Umbilical cord (tissue), 2 donors: ENCODE data around the gene IRF3. TPM values are rescaled to one million over a fixed set of nuclear protein-coding genes. Genes with fewer than 3 reads are reported as not detected.
A peak's percentile ranks its signal among the peaks of the same experiment; 100 is the strongest.

Experiments used
- DNase-seq: peaks from one replicate; pipeline ENCODE4 v3.0.0-alpha.2; 2015; ENCODE audit warnings: low spot score
- total RNA-seq: library from RNA; depleted of rRNA; stranded (reverse); fragments of >200 nt; gene quantifications from one replicate; pipeline ENCODE4 v1.2.3, GENCODE V29; 2014; ENCODE audit warnings: low replicate concordance; ENCODE audit not compliant: insufficient read depth

Gene IRF3, protein sequence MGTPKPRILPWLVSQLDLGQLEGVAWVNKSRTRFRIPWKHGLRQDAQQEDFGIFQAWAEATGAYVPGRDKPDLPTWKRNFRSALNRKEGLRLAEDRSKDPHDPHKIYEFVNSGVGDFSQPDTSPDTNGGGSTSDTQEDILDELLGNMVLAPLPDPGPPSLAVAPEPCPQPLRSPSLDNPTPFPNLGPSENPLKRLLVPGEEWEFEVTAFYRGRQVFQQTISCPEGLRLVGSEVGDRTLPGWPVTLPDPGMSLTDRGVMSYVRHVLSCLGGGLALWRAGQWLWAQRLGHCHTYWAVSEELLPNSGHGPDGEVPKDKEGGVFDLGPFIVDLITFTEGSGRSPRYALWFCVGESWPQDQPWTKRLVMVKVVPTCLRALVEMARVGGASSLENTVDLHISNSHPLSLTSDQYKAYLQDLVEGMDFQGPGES
- total RNA-seq = 102 TPM

GRCh38 chr19:49665351-49666119 is at the start of gene IRF3, which contains the start of gene BCL2L12:
TSS of gene IRF3 (minus strand) at chr19:49665857. CDS start at chr19:49664838, 1,019 bp downstream.
TSS of gene BCL2L12 (plus strand) at chr19:49665933. CDS start at chr19:49666693, 760 bp downstream.
- peak; percentile 99 for DNase-seq

GRCh38 chr19:49713236-49713845 is 47.7 kb upstream of the IRF3 start:
- no peak for DNase-seq

- no peak for DNase-seq
Observed at GRCh38 chr19:49712397-49712859, 46.8 kb upstream of the IRF3 start.

GRCh38 chr19:49710372-49710951 is 44.8 kb upstream of the IRF3 start:
- no peak for DNase-seq

GRCh38 chr19:49705919-49706318 is 40.3 kb upstream of the IRF3 start:
- no peak for DNase-seq

DNA sequence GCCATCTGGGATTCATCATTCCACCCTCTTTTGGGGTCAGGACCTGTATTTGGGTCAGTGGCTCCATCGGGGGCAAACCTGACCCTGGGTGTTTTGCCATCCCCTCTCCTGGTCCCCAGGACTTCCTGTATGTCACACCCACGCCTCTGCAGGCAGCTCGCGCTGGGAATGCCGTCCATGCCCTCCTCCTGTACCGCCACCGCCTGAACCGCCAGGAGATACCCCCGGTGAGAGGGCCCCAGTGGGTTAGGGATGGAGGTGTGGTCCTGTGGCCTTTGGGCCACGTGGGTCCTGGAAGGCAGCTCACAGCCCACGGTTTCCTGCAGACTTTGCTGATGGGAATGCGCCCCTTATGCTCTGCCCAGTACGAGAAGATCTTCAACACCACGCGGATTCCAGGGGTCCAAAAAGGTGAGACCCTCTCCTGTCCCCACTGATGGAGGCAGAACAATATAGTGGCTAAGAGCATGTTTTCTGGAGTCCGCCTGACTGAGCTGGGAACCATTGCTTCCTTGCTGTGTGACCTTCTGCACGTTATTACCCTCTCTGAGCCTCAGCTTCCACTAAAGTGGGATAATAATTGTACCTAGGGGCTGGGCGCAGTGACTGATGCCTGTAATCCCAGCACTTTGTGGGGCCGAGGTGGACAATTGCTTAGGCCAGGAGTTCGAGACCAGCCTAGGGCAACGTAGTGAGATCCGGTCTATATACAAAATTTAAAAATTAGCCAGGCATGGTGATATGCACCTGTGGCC is 39.4 kb upstream of the IRF3 start:
- DNase-seq = no peak

DNA sequence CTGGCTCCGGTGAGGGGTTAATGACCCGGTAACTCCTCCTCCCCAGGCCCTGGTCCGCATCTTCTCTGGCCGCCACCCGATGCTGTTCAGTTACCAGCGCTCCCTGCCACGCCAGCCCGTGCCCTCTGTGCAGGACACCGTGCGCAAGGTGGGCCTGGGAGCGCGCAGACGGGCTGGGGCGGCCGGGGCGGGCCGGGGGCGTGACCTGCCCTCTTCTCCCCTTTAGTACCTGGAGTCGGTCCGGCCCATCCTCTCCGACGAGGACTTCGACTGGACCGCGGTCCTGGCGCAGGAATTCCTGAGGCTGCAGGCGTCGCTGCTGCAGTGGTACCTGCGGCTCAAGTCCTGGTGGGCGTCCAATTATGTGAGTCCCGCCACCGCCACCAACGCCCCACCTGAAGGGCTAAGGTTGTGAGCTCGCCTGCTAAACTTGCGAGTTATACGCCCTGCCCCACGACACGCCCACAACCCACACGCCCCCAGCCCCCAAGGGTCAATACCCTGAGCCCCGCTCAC is 35.7 kb upstream of the IRF3 start:
- DNase-seq = no peak

DNA sequence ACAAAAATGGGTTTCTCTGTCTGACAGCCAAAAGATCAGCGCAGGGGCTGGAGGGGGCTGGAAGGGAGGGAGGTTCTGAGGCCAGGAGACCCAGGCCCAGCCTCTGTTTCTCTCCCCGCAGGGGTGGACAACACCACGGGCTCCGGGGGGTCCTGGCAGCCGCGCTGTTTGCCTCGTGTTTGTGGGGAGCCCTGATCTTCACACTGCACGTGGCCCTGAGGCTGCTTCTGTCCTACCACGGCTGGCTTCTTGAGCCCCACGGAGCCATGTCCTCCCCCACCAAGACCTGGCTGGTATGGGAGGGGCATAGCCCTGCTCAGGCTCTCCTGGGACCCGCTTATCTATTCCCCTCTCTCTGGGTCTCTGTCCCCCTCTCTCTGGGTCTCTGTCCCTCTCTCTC is 34.9 kb upstream of the IRF3 start:
- DNase-seq = no peak

GRCh38 chr19:49699364-49699763 is 33.7 kb upstream of the IRF3 start:
- DNase-seq = no peak

GRCh38 chr19:49696865-49697264 is 31.2 kb upstream of the IRF3 start:
- no peak for DNase-seq

DNA sequence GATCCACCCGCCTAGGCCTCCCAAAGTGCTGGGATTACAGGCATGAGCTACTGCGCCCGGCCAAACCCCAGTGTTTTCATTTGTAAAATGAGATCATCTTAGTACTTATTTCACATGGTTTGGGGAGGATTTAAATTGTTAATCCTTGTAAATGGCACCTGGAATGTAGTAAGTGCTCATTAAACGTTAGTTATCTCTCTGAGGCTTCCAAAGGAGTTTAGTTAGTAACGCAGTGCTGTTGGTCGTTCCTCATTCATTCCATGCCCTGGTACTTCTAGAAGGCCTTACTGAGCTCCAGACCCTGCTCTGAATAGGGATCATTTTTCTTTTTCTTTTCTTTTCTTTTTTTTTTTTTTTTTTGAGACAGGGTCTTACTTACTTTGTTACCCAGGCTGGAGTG is 30.5 kb upstream of the IRF3 start:
- DNase-seq = no peak

DNA sequence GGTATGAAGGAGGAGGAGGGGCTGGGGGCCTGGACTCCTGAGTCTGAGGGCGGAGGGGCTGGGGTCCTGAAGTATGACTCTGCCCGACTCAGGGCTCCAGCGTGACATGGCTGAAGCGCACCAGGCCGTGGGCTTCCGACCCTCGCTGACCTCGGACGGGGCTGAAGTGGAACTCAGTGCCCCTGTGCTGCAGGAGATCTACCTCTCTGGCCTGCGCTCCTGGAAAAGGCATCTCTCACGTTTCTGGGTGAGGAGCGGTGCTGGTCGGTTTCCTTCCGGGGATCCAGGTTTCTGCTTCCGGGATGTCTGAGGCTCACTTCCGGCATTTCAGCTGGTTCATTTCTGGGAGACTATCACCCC is 26.5 kb upstream of the IRF3 start:
- DNase-seq = no peak

DNA sequence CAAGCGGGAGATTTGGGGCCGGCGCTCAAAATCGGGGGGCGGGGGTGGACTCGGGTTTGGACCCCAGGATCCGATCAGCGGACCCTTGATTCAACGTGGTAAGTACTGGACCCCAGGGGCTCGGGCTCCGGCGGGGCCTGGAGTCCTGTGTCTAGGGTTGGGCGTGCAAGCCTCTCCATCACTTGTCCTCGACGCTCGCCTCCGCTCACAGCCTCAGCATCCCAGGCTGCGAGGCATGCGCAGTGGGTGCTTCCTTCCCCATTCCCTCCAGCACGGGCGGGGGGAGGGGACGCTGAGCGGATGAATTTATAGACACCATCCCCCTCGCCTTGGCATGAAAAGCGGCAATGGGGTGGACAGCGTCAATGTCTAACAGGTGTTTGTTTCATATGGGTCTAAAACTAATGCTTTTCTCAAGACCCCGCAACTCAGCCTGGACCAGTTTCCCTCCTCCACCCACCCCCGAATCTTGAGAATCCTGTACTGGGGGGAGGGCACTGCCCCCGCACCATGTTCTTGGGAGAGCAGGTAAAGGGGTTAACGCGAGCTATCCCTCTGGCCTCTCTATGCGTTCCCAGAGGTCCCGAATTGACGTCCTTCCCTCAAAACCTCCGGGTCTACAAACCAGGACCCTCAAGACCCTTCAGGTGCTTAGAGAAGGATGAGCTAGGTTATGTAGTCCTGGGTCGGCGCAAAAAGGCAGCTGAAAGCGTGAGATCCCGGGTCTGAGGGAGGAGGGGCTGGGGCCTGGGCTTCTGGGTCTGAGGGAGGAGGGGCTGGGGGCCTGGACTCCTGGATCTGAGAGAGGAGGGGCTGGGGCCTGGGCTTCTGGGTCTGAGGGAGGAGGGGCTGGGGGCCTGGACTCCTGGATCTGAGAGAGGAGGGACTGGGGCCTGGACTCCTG is 25.8 kb upstream of the IRF3 start:
- DNase-seq = peak; percentile 83

DNA sequence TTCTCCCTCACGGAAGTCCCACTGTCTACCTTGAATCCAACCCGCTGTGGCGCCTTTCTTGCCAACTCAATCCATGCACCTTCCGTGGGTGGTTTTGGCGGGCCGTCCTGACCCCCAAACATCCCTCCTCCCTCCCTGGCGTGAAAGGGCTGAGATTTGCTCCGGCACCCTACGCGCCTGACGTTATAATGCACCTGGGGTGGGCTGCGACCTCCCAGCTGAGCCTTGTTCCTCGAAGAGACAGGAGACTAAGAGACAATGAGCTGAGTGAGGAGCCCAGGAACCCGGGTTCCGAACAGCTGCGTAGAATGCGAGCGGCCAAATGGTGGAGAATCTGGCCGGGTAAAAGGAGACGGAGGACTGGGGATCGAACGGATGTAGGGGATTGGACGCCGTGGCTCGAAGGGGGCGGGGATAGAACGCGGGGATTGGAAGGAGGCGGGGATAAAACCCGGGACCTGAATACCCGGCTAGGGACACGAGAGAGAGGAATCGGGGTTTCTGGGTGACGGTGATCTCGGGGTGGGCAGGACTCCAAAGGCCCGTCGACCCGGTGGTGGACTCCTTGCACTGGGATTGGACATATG is 25.1 kb upstream of the IRF3 start, which contains the start of gene CPT1C:
CPT1C (plus strand) TSS at position 461 of the 587 bp plus-strand sequence. CDS start 1,137 bp downstream, outside the sequence.
- DNase-seq = peak; percentile 90

- no peak for DNase-seq
Observed at GRCh38 chr19:49690079-49690655, 24.5 kb upstream of the IRF3 start.

- peak; percentile 22 for DNase-seq
Observed at GRCh38 chr19:49689133-49690078, 23.7 kb upstream of the IRF3 start, which contains the start of gene ADM5. TSS of gene ADM5 (plus strand) at chr19:49689594. CDS start at chr19:49689838, 244 bp downstream.

- DNase-seq = no peak
Observed at GRCh38 chr19:49688531-49689132, 23.0 kb upstream of the IRF3 start.
